CD4-positive, alpha-beta T cell treated with Interleukin-12 subunit alpha and Interleukin-12 subunit beta, for 1 hour (primary cell): ENCODE measurements around the gene MGRN1.

Source experiments
- DNase-seq: peaks from one replicate; pipeline ENCODE4 v3.0.0-alpha.2; 2020

Gene MGRN1

DNA sequence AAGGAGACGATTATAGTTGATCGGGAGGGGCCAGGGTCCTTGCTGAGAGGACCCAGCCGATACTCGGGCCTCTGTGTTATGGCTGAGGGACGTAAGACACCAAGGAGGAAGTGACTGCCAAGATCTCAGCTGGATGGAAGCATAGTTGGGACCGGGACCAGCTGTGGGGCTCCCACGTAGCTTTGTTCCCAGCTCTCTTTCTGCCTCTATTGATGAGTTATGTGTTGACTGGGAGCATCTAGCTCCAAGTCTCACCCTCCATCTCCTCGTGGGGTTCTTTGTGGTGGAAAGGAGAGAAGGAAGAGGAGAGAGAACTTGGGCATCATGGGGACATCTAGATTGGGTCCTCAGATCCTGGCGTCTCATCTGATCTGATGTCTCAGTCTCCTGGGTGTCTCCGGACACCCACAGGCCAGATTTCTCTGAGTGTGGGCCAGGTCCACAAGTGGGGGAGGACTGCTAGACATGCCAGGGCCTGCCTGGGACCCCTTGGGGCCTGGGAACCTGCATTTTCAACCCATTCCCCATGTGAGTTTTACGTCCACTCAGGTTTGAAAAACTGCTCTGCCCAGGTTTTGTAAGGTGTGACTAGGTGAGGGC is 1.0 kb downstream of the MGRN1 start:
- no peak for DNase-seq

DNA sequence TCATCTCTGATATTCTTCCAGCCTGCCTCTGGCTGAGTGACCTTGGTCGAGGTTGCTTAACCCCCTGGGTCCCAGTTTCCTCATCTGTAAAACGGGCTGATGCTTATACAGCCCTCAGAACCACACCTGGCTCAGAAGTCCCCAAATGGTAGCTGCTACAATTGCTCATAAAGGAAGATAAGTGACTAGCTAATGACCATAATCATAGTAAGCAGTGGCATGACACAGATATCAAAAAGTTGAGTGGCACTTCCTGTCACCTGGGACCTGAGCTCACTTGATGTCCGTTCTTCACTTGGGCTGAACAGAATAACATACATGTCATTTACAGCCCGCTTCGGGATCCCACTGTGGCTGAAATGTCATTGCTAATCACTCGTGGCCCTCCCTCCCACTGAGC is 1.8 kb downstream of the MGRN1 start:
- DNase-seq: peak; percentile 4

DNA sequence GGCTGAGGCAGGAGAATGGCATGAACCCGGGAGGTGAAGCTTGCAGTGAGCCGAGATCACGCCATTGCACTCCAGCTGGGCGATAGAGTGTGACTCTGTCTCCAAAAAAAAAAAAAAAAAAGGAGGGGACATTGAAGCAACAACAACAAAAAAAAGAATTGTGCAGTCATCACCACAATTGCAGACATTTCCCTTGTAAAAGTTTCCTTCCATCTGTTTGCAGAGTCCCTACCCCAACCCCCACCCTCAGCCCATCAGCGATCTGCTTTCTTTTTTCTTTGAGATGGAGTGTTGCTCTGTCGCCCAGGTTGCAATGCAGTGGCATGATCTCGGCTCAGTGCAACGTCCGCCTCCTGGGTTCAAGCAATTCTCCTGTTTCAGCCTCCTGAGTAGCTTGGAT is 3.7 kb downstream of the MGRN1 start:
- no peak for DNase-seq

DNA sequence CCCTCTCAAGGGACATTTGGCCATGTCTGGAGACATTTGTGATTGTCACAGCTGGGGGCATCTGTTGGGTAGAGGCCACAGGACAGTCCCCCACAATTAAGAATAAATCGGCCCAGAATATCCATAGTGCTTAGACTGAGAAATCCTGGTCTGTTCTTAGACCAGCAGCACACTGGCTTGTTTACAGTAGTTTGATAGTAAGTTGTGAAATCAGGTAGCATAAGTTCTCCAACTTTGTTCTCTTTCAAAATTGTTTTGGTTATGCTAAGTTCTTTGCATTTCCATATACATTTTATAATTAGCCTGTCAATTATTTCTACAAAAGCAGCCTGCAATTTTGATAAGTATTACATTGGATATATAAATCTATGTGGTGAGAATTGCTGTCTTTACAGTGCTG is 6.8 kb downstream of the MGRN1 start:
- no peak for DNase-seq

DNA sequence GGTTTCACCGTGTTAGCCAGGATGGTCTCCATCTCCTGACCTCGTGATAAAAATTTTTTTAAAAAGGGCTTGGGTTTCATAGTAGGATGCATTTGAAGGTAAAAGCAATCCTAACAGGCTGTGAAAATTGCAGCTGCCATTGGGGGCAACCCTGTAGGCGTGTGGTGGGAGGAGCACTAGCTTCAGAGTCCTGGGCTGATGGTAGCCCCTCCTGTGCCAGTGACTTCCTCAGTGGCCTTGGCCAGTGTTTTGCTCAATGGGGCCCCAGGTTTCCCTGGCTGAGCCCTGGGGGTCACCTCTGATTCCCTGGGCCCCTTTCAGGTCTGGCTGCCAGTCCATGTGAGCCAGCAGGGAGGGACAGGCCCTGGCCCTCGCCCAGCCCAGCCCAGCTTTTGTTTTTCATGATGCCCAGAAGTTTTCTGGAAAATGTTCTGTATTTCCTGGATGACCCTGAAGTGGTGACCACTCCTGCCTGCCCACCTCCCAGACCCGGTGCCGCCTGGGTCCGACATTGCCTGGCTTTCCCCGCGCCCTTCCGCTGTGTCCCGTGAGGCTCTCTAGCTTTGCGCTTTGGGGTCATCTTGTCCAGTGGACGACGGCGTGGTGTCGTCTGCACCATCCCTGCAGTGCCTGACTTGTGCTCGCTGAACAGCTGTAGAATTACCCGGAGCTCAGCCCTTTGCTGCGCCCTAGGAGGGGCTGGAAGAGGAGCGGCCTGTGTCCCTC is 9.4 kb downstream of the MGRN1 start:
- DNase-seq: no peak

DNA sequence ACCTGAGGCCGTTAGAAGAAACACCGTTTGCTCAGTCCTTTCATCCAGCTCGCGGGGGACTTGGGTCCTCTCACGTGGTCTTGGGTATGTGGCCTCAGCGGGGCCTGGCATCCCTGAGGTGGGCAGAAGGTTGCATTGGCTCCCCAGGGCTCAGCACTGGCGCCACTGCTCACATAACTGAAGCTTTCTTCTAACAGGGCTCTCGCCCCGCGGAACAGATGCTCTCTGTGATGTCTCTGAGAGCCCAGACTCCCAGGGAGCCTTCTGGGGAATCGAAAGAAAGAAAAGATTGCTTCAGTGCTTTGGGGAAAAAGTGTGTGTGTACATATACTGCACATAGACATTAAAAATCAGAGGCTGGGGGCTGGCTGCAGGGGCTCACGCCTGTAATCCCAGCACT is 10.1 kb downstream of the MGRN1 start:
- DNase-seq: no peak

DNA sequence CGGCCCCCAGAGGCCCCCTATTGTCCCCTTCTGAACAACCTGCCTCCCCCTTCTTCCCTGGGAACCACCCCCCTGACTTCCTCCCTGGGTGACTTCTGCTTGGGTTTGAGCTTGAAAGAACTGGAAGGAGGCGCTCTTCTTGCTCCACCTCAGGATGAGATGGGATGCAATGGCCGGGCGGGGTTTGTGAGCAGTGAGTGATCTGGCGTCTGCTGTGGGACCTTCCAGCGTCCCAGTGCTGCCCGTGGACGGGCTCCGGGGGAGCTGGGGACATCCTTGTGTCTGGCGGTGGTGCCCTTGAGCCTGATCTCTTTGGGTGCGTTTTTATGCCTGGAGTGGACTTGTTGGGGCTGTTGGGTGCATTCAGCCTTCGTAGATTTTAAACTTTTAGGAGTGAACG is 11.6 kb downstream of the MGRN1 start:
- DNase-seq: no peak

DNA sequence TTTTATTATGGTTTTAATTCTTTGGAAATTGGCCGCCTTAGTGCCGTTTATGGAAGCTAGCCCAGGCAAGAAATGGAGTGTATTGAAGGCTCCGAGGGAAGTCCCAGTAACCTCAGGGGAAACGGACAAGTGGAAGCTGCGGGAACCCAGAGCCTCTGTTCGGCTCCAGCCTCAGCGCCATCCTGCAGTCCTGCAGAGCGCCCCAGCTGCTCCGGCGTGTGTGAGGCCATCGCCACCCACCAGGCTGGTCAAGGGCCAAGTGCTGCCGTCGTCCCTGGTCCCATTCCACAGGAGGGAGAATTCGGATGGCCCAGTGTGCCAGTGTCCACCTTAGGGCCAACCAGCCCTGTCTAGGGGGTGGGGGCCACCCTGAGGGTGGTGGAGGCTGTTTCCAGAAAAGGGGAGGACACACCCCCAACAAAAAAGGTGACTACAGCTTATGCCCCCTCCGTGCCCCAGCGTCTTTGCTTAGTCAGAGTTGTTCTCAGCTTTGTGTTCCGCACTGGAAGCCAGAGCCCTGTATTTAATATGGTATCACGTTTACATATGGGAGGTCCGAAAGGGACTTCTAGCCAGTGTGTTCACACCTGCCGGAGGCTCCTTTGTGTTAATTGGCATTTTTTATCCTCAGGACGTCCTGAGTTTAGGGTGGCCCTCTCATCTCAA is 13.0 kb downstream of the MGRN1 start:
- no peak for DNase-seq

DNA sequence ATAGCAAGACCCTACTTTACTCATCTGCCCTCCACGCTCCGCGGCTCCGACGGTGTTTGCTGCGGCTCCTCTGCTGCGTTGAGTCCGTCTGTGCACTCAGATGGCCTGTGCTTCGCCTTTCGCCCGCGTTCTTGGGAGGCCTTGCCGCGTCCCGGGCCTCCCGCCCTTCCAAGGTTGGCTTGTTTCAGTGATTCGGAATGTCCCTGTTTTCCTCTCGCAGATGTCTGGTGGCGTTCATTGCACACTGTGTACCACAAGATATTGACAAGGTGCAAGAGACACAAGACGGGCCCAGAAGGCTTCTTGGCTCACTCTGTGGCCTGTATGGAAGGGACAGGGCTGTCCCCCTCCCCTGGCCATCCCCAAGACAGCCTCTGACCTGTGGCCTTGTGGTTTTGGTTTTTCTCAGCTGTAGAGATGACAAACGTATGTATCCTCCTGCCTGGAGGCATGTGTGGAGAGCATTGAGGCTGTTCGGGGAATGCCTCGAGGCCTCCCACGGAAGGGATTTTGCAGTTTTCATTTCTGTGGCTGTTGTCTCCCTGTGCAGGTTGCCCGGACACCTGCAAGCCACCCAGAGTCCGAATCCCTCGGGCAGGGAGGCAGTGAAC is 15.4 kb downstream of the MGRN1 start:
- DNase-seq: no peak

DNA sequence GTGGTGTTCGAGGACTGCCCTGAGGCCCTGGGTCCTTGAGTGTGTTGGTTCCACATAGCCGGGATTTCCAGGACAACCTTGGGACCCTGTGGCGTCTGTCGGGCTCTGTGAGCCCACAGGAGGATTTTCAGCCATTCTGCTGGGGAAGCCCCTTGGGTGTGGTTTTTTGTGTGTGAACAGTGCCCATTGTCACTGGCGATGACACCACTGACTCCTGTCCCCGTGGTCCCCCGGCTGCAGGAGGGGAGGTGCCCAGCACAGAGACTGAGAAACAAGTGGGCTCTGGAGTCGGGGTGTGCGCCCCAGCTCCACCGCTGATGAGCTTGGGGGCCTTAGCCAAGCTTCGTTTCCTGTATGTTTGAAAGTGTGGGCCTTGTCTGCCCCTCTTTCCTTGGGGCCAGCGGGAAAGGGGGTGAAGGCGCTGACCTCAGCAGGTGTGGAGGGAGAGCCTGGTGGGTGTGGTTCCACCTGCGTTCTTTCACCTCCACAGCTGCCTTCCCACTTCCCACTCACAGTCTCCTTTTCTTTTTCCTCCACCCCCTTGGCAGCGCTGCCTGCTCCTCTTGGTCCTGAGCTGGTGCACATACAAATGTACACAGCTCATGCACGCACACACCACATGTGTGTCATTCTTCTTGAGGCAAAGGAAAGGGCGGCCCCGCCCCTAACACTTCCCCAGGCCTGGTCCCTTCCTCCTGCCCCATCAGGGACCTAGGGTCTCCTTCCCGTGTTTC is 16.1 kb downstream of the MGRN1 start:
- DNase-seq: no peak

DNA sequence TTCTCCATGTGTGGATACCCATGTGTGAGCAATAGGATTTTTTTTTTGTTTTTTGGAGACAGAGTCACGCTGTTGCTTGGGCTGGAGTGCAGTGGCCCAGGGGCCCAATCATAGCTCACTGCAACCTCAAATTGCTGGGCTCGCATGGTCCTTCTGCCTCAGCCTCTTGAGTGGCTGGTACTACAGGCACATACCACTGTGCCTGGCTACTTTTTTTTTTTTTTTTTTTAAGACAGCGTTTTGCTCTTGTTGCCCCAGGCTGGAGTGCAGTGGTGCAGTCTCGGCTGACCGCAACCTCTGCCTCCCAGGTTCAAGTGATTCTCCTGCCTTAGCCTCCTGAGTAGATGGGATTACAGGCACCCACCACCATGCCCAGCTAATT is 16.7 kb downstream of the MGRN1 start:
- DNase-seq: no peak

DNA sequence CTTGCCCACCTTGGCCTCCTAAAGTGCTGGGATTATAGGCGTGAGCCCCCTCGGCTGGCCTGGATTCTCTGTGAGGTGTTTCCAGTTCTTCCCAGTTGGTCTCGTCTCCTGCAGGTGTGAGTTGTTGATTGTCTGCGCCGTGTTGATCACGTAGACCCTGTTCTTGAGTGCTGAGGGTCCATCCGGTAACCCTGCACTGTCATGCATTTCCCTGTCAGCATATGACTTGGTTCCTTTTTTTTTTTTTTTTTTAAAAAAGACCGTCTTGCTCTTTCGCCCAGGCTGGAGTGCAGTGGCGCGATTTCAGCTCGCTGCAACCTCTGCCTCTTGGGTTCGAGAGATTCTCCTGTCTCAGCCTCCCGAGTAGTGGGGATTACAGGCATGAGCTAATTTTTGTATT is 17.3 kb downstream of the MGRN1 start:
- no peak for DNase-seq

DNA sequence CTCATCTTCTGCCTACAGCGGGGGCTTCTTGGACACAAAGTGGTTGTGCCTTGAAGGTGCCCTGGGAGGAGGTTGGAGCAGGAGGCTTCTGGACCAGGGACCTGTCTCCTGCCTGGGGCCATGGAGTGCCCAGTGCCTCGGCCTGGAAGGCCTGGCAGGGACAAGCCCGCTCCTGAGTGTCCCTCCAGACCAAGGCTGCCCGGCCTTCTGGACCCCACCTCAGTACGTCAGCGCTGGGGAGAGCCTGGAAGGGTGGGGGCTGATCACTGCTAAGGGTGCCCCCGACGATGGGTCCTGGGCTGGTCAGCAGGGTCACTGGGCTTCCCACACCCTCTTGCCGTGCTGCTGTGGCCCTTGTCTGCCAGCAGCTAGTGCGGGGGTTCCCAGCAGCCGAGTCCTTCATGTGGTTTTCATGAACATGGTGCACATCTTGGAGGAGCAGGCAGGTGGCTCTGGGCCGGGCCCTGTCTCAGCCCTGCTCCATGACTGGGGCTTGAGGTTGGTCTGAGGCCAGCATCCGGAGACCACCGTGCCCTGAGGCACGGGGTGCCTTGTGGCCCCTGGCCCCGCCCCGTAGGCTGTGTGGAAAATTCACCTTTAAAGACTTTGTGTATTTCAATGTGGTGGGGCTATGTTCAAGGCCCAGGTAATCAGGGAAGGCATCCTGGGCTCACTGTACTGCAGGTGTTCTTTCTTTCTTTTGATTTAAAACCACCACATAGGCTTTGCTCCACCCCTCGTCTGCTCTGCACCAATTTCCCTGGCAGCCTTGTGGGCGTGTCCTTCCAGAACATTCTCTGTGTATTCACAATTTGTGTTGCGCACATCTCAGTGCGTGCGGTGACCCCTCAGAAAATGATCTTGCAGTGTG is 22.4 kb downstream of the MGRN1 start:
- no peak for DNase-seq

DNA sequence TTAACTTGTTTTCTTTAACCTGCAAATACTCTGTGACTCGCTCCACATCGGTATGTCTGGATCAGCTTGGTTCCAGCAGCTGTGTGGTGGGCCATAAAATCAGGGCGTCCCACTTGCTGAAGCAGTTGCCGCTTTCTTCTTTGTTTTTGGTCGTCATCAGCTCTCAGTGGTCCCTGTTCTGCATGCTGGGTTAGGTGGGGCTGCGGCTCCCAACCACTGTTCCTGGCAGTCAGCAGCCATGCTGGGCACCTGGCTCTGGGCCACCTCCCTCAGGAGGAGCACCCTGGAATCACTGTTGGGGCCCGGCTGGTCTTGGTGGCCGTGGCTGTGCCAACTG is 23.0 kb downstream of the MGRN1 start:
- no peak for DNase-seq

DNA sequence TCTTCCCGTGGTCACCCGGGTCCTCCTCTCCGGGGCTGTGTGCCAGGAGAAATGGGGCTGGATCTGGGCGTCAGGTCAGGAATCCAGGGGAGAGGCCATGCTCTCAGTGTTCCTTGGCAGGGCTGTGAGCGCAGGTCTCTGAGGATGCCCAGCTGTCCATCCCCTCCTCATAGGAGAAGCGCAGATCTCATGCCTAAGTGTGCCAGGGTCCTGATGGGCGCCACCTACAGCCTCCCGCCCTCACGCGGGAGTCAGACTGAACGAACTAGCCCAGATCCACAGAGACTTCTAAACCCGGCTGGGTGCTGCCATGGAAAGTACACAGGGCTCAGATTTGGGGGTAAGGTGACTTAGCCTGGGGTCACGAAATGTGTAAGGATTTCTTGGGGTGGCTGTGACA is 24.3 kb downstream of the MGRN1 start:
- DNase-seq: no peak

DNA sequence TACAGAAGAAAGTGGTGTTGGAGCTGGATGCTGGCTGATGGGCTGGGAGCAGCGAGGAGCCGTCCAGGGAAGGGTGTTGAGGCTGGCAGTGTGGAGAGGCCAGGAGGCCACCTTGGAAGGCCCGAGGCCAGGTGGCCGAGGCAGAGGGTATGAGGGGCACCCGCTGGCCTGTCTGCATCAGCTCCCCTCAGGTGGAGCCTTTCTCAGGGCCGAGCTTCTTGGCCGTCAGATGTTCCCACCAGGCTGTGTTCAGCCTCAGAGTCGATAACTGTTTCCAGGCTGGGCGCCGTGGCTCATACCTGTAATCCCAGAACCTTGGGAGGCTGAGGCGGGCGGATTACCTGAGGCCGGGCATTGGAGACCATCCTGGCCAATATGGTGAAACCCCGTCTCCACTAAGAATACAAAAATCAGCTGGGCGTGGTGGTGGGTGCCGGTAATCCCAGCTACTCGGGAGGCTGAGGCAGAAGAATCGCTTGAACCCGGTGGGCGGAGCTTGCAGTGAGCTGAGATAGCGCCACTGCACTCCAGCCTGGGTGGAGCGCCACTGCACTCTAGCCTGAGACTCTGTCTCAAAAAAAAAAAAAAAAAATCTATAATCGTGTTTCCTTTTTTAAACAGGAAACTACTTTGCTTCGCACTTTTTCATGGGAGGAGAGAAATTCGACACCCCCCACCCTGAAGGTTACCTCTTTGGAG is 25.3 kb downstream of the MGRN1 start:
- DNase-seq: peak; percentile 14

DNA sequence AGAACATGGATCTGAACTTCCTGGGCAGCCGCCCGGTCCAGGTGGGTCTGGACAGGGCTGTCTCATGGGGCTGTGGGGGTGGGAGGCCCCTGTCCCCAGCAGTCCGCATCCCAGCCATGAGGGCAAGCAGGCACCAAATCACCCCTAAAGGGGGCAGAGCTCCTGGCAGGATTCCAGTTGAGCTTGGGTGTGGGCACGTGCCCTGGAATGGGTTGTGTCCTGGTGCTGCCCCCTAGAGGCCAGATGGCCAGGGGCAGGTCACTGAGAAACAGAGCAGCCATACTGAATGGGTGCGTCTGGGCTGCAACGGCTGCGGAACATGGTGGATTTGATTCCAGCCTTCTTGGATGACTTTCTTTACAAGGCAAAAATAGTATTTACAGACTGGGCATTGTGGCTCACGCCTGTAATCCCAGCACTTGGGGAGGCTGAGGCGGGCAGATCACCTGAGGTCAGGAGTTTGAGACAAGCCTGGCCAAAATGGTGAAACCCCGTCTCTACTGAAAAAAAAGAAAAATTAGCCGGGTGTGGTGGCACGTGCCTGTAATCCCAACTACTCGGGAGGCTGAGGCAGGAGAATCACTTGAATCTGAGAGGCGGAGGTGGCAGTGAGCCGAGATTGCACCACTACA is 25.9 kb downstream of the MGRN1 start:
- DNase-seq: peak; percentile 82

DNA sequence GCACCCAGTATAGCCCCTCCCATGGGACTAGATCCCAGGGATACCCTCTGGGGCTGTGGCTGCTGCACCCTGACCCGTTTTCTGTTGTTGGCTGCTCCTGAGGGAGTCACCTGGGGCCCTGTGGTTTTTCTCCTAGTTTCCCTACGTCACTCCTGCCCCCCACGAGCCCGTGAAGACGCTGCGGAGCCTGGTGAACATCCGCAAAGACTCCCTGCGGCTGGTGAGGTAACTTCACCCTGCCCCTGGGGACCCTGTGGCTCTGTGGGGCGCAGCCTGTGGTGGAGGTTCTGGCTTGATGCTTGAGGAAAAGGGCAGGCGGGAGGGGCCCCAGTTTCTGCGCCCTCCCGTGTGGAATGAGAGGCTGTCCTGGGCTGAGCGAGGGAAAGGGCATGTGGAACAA is 27.2 kb downstream of the MGRN1 start:
- no peak for DNase-seq

DNA sequence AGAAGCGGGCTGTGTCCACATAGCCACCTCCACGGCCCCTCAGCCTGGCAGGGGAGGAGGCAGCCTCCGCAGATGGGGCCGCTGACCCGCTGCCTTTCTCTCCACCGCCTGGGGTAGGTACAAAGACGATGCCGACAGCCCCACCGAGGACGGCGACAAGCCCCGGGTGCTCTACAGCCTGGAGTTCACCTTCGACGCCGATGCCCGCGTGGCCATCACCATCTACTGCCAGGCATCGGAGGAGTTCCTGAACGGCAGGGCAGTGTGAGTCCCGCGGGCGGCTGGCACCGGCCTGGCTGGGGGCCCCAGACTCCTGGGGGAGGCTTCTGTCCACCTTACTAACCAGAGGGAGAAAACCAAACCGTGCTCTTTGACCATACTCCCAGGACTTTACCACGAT is 27.9 kb downstream of the MGRN1 start:
- no peak for DNase-seq

DNA sequence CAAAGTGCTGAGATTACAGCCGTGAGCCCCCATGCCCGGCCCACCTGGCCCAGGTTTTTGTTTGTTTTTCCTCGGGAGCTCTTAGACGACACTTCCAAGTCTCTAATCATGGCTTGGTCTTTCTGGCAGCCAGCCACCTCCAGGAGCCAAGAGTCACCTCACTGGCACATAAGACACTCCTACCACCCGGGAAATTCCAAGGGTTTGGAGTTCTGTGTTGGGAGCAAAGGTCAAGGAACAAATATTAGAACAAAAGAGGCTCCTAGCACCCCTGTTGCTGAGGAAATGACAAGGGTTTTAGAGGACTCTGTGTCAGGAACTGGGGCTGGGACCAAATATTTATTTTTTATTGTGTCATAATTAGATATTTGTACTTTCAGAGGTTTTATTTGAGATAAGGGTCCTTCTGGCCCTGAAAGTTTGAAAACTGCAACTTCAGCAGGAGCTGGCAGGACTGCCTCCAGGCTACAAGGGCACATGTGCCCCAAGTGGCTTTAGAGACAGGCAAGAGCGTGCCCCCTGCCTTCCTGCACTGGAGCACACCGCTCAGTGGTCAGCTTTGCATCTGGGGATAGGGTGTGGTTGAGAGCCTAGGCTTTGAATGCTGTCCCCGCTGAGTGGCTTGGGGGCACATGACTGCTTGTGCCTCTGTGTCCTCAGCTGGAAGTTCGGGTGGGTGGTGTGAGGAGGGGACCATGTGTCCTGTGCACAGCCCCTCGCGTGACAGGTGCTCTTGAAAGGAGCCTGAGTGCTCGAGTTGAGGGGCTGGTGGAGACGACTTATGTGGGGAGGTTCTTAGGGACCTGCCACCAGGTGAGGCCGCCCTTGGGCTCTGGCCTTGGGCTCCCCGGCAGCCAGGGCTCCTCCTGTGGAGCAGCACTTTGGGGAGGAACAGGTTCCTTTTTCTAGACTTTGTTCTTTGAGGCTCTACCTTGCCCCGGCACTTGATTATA is 29.7 kb downstream of the MGRN1 start:
- DNase-seq: no peak
